Measurements from ENCODE around the gene IGLL5.
"Not testable (repeated sequence)": the region's sequence is repeated elsewhere in the genome, so short reads cannot be mapped to it uniquely, and the experiment has no call there.

Gene IGLL5

GRCh38 chr22:22902247-22903001 is 14.8 kb downstream of the IGLL5 start:
- H3K27me3 ChIP-seq (ENCODE audit: control insufficient read depth, insufficient read depth, low read length) = no peaks in the 10 kb centered on the region
- no peak for TF ChIP-seq CTCF (IDR thresholded peaks at IDR 0.05)
- no peaks in the 10 kb centered on the region for H3K4me1 ChIP-seq
- H3K4me2 ChIP-seq (ENCODE audit: low read length) = no peak overlapping the region
- H3K36me3 ChIP-seq (ENCODE audit: control insufficient read depth, insufficient read depth, low read length) = no peaks in the 10 kb centered on the region
- H2AFZ ChIP-seq = no peak overlapping the region
- no peak overlapping the region for H3K4me3 ChIP-seq (ENCODE audit: low read depth, low read length)
- H3K9me3 ChIP-seq (ENCODE audit: control insufficient read depth, low read length) = no peaks in the 10 kb centered on the region
- no peak overlapping the region for H3K9ac ChIP-seq
- no peaks in the 10 kb centered on the region for H3K79me2 ChIP-seq
- no peak overlapping the region for H3K27ac ChIP-seq

GRCh38 chr22:22903355-22903777 is 15.8 kb downstream of the IGLL5 start:
- Histone ChIP-seq H3K9me3 (ENCODE audit: control insufficient read depth, low read length) (no peaks in the 10 kb centered on the region), H3K36me3 (ENCODE audit: control insufficient read depth, insufficient read depth, low read length) (no peaks in the 10 kb centered on the region), H2AFZ (no peak overlapping the region), H3K27me3 (ENCODE audit: control insufficient read depth, insufficient read depth, low read length) (no peaks in the 10 kb centered on the region), H3K4me1 (no peaks in the 10 kb centered on the region), H3K27ac (no peak overlapping the region), H3K4me2 (ENCODE audit: low read length) (no peak overlapping the region), H3K9ac (no peak overlapping the region), H3K4me3 (ENCODE audit: low read depth, low read length) (no peak overlapping the region), H3K79me2 (no peaks in the 10 kb centered on the region)
- no peak for TF ChIP-seq CTCF (IDR thresholded peaks at IDR 0.05)

GRCh38 chr22:22903781-22904192 is 16.2 kb downstream of the IGLL5 start:
- H2AFZ ChIP-seq; H3K4me2 ChIP-seq (ENCODE audit: low read length); H3K4me3 ChIP-seq (ENCODE audit: low read depth, low read length); H3K36me3 ChIP-seq (ENCODE audit: control insufficient read depth, insufficient read depth, low read length); H3K9me3 ChIP-seq (ENCODE audit: control insufficient read depth, low read length); H3K27me3 ChIP-seq (ENCODE audit: control insufficient read depth, insufficient read depth, low read length); H3K27ac ChIP-seq; H3K9ac ChIP-seq; H3K4me1 ChIP-seq; H3K79me2 ChIP-seq: not testable (repeated sequence)

GRCh38 chr22:22904736-22905135 is 17.1 kb downstream of the IGLL5 start:
- not testable (repeated sequence) for H3K4me3 ChIP-seq (ENCODE audit: low read depth, low read length); H2AFZ ChIP-seq

GRCh38 chr22:22906391-22906790 is 18.8 kb downstream of the IGLL5 start:
- H2AFZ ChIP-seq; H3K4me3 ChIP-seq (ENCODE audit: low read depth, low read length); H3K4me1 ChIP-seq; H3K36me3 ChIP-seq (ENCODE audit: control insufficient read depth, insufficient read depth, low read length); H3K79me2 ChIP-seq; H3K9ac ChIP-seq; H3K4me2 ChIP-seq (ENCODE audit: low read length); H3K27me3 ChIP-seq (ENCODE audit: control insufficient read depth, insufficient read depth, low read length); H3K9me3 ChIP-seq (ENCODE audit: control insufficient read depth, low read length); H3K27ac ChIP-seq: not testable (repeated sequence)

More at GRCh38 chr22:22904736-22905135, 17.1 kb downstream of the IGLL5 start:
- H3K4me1 ChIP-seq; H3K4me2 ChIP-seq (ENCODE audit: low read length); H3K27me3 ChIP-seq (ENCODE audit: control insufficient read depth, insufficient read depth, low read length); H3K27ac ChIP-seq; H3K36me3 ChIP-seq (ENCODE audit: control insufficient read depth, insufficient read depth, low read length); H3K9me3 ChIP-seq (ENCODE audit: control insufficient read depth, low read length); H3K79me2 ChIP-seq; H3K9ac ChIP-seq: not testable (repeated sequence)

- H3K9me3 ChIP-seq (ENCODE audit: control insufficient read depth, low read length) = no peaks in the 10 kb centered on the region
- H3K4me3 ChIP-seq (ENCODE audit: low read depth, low read length) = no peak overlapping the region
- H3K9ac ChIP-seq = no peak overlapping the region
- H3K4me2 ChIP-seq (ENCODE audit: low read length) = no peak overlapping the region
- H3K27me3 ChIP-seq (ENCODE audit: control insufficient read depth, insufficient read depth, low read length) = no peaks in the 10 kb centered on the region
- no peak overlapping the region for H2AFZ ChIP-seq
- no peak for TF ChIP-seq CTCF (IDR thresholded peaks at IDR 0.05)
- no peaks in the 10 kb centered on the region for H3K4me1 ChIP-seq
- no peak overlapping the region for H3K27ac ChIP-seq
- no peaks in the 10 kb centered on the region for H3K79me2 ChIP-seq
- no peaks in the 10 kb centered on the region for H3K36me3 ChIP-seq (ENCODE audit: control insufficient read depth, insufficient read depth, low read length)
These were observed 19.4 kb downstream of the IGLL5 start for GRCh38 chr22:22906907-22907550.

Measured in parathyroid adenoma (tissue), 2 donors.